Erythroblast (primary cell): ENCODE measurements around the gene CDCA5.

Source experiments
- GATA1 ChIP-seq: IDR thresholded peaks from 2 replicates; pipeline ENCODE4 v1.6.1; 2011; ENCODE audit warnings: low read depth, mild to moderate bottlenecking, control low read depth, low read length, moderate library complexity
- POLR2A ChIP-seq: IDR thresholded peaks from 2 replicates; pipeline ENCODE4 v1.6.1; 2011; ENCODE audit warnings: mild to moderate bottlenecking, low read length

GRCh38 chr11:65104628-65105027, 20.8 kb upstream of the CDCA5 start:
- TF ChIP-seq POLR2A, result no peak
- no peak for TF ChIP-seq GATA1
